K562 (cell line): ENCODE measurements around the gene RNPEP. TPM values are rescaled to one million over a fixed set of nuclear protein-coding genes. Genes with fewer than 3 reads are reported as not detected.

ENCODE experiments used
- ATF1 ChIP-seq, 2 experiments: fragments of 450-650 bp in 1 of 2; IDR thresholded peaks; 2 replicates each; pipeline ENCODE4 v1.6.1; 2016; ENCODE audit warnings: missing compliant biosample characterization in 1 of 2, missing genetic modification characterization in 1 of 2
- CHD2 ChIP-seq: IDR thresholded peaks from 2 replicates; pipeline ENCODE4 v1.6.1; 2011; ENCODE audit warnings: low read depth, low read length
- DACH1 ChIP-seq: fragments of 450-650 bp; IDR thresholded peaks from 2 replicates; pipeline ENCODE4 v1.6.1; 2018; ENCODE audit not compliant: partially characterized antibody
- EHMT2 ChIP-seq: fragments of 450-650 bp; IDR thresholded peaks from 2 replicates; pipeline ENCODE4 v1.6.1; 2018; ENCODE audit warnings: antibody characterized with exemption
- ELF1 ChIP-seq: fragments of 200-800 bp; sonication (Bioruptor generic); IDR thresholded peaks from 2 replicates; pipeline ENCODE4 v1.6.1; 2016; ENCODE audit warnings: missing genetic modification characterization, missing compliant biosample characterization
- EP400 ChIP-seq: fragments of 450-650 bp; IDR thresholded peaks from 2 replicates; pipeline ENCODE4 v1.6.1; 2017; ENCODE audit warnings: antibody characterized with exemption, mild to moderate bottlenecking, moderate library complexity
- FOSL1 ChIP-seq: fragments of 200-800 bp; sonication (Bioruptor generic); conservative IDR thresholded peaks from 2 replicates; pipeline ENCODE4 v1.6.1; 2016; ENCODE audit warnings: missing genetic modification characterization, missing compliant biosample characterization
- FOXJ3 ChIP-seq: sonication (generic); formaldehyde crosslinking; IDR thresholded peaks from 2 replicates; pipeline ENCODE4 v1.4.0; 2020; ENCODE audit warnings: mild to moderate bottlenecking, missing genetic modification reagents
- JUND ChIP-seq, 2 experiments: IDR thresholded peaks; 2 replicates in 1 of 2; 3 replicates in 1 of 2; pipeline ENCODE4 v1.6.1; 2011; ENCODE audit warnings: borderline replicate concordance in 2 of 2, low read depth in 2 of 2, low read length in 2 of 2, improper control_type of control experiment in 1 of 2, missing biosample characterization in 1 of 2, missing genetic modification characterization in 1 of 2, missing genetic modification reagents in 1 of 2
- MCM3 ChIP-seq: fragments of 450-650 bp; IDR thresholded peaks from 2 replicates; pipeline ENCODE4 v1.6.1; 2016
- PCBP2 ChIP-seq: fragments of 200-400 bp; formaldehyde crosslinking; IDR thresholded peaks from 2 replicates; pipeline ENCODE4 v1.6.1; 2018; ENCODE audit warnings: low read length, low read depth, mild to moderate bottlenecking, moderate library complexity; ENCODE audit not compliant: poor library complexity, severe bottlenecking
- PHF20 ChIP-seq: fragments of 450-650 bp; IDR thresholded peaks from 2 replicates; pipeline ENCODE4 v1.6.1; 2018; ENCODE audit not compliant: partially characterized antibody
- PHF21A ChIP-seq: fragments of 450-650 bp; IDR thresholded peaks from 2 replicates; pipeline ENCODE4 v1.6.1; 2017; ENCODE audit warnings: low read depth, borderline replicate concordance
- PRMT5 ChIP-seq: sonication (generic); formaldehyde crosslinking; IDR thresholded peaks from 2 replicates; pipeline ENCODE4 v1.5.0; 2020; ENCODE audit warnings: missing genetic modification reagents
- RNF2 ChIP-seq: sonication (generic); IDR thresholded peaks from 2 replicates; pipeline ENCODE4 v1.6.1; 2016
- ZKSCAN3 ChIP-seq: fragments of 250-450 bp; sonication (Bioruptor Pico); IDR thresholded peaks from 2 replicates; pipeline ENCODE4 v1.4.0; 2020
- ZNF133 ChIP-seq: fragments of 250-450 bp; sonication (Bioruptor Pico); IDR thresholded peaks from 2 replicates; pipeline ENCODE4 v1.4.0; 2020; ENCODE audit warnings: mild to moderate bottlenecking
- polyA plus RNA-seq, 8 experiments: library from polyadenylated mRNA; depleted of rRNA in 4 of 8; stranded (reverse) in 5 of 8; unstranded in 3 of 8; fragments of >200 nt; fragmentation: Nextera tagmentation in 2 of 8; fragmentation: Illumina TruSeq in 1 of 8; extraction: Ambion mirVana in 2 of 8; extraction: Trizol in 1 of 8; gene quantifications; 2 replicates each; pipeline versions ENCODE4 v1.2.1 to v1.2.3, GENCODE V29; 2011 to 2014; ENCODE audit warnings: inconsistent platforms in 1 of 8, missing spikeins in 1 of 8
- total RNA-seq, 7 experiments: library from RNA; depleted of rRNA in 6 of 7; stranded (reverse); fragments of >200 nt in 6 of 7; fragmentation: Illumina TruSeq in 2 of 7; extraction: Trizol in 2 of 7; gene quantifications; 2 replicates each; pipeline versions ENCODE4 v1.2.1 to v1.2.3, GENCODE V29; 2011 to 2021; ENCODE audit warnings: low replicate concordance in 1 of 7
- TF ChIP-seq, protein P1 (sequence below): fragments of 450-650 bp; formaldehyde crosslinking; IDR thresholded peaks from 2 replicates; pipeline ENCODE4 v1.4.0; 2022; ENCODE audit warnings: missing genetic modification characterization
- TF ChIP-seq, protein P2 (sequence below): fragments of 450-650 bp; conservative IDR thresholded peaks from 2 replicates; pipeline ENCODE4 v1.6.1; 2016; ENCODE audit warnings: missing genetic modification characterization, low read depth, mild to moderate bottlenecking, missing compliant biosample characterization, moderate library complexity
- TF ChIP-seq, protein P3 (sequence below): fragments of 200-800 bp; sonication (Bioruptor generic); IDR thresholded peaks from 2 replicates; pipeline ENCODE4 v1.6.1; 2017; ENCODE audit warnings: missing genetic modification characterization, missing compliant biosample characterization
- TF ChIP-seq, protein P4 (sequence below): sonication (generic); formaldehyde crosslinking; IDR thresholded peaks from 2 replicates; pipeline ENCODE4 v1.9.0; 2022; ENCODE audit warnings: mild to moderate bottlenecking, missing genetic modification reagents
- TF ChIP-seq, protein P5 (sequence below), 2 experiments: fragments of 450-650 bp in 1 of 2; sonication (generic) in 1 of 2; formaldehyde crosslinking in 1 of 2; IDR thresholded peaks in 1 of 2; conservative IDR thresholded peaks in 1 of 2; 2 replicates each; pipeline versions ENCODE4 v1.6.1 to v1.8.1; 2016 to 2023; ENCODE audit warnings: mild to moderate bottlenecking in 2 of 2, moderate library complexity in 2 of 2, inconsistent platforms in 1 of 2, missing genetic modification reagents in 1 of 2
- TF ChIP-seq, protein P6 (sequence below): fragments of 250-450 bp; sonication (Bioruptor Pico); IDR thresholded peaks from 2 replicates; pipeline ENCODE4 v1.6.1; 2021; ENCODE audit warnings: mild to moderate bottlenecking

Gene RNPEP
- total and polyA plus RNA-seq, 9 of the 15 experiments (the other 6 are each of a cell fraction or from before 2014, with no cell fraction given): 27.5 to 131 (median 63.4) TPM

DNA sequence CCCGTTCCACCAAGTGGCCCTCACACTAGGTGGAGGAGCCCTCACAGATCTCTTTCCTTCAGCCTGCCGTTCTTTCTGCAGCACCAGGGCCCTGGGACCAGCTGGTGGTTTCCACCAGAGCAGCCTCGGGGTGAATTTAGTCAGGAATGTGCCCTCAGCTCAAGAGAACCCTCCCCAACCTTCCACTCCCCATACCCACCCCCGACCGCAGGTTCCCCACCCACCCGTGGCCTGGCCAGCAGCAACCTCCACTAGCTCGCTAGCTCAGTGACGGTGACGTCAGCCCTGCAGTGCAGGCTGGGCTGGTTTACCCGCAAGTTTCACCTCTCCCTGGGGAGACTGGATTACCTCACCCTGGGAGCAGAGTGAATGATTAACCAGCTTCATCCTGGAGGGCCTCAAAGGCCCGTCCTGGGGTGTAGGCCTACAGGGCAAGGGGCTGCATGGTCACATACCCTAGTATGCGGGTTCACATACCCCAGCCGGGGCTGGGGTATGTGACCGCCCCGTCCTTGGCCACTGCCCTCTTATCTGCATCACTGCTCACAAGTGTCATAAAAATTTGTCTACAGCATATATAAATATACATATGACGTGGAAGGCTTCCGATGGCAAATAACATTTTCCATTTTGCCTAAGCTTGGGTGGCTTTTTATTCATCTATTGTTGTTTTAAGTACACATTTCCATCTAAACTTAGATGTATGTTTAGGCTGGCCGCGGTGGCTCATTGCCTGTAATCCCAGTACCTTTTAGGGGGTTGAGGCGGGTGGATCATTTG, 52.4 kb downstream of the RNPEP start (continued):
- TF ChIP-seq, protein P1, sequence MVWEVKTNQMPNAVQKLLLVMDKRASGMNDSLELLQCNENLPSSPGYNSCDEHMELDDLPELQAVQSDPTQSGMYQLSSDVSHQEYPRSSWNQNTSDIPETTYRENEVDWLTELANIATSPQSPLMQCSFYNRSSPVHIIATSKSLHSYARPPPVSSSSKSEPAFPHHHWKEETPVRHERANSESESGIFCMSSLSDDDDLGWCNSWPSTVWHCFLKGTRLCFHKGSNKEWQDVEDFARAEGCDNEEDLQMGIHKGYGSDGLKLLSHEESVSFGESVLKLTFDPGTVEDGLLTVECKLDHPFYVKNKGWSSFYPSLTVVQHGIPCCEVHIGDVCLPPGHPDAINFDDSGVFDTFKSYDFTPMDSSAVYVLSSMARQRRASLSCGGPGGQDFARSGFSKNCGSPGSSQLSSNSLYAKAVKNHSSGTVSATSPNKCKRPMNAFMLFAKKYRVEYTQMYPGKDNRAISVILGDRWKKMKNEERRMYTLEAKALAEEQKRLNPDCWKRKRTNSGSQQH (CRISPR knock-in tag): no peak
- TF ChIP-seq, protein P2, sequence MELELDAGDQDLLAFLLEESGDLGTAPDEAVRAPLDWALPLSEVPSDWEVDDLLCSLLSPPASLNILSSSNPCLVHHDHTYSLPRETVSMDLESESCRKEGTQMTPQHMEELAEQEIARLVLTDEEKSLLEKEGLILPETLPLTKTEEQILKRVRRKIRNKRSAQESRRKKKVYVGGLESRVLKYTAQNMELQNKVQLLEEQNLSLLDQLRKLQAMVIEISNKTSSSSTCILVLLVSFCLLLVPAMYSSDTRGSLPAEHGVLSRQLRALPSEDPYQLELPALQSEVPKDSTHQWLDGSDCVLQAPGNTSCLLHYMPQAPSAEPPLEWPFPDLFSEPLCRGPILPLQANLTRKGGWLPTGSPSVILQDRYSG (tag): no peak
- no peak for TF ChIP-seq PRMT5 (CRISPR knock-in tag)
- TF ChIP-seq, protein P3, sequence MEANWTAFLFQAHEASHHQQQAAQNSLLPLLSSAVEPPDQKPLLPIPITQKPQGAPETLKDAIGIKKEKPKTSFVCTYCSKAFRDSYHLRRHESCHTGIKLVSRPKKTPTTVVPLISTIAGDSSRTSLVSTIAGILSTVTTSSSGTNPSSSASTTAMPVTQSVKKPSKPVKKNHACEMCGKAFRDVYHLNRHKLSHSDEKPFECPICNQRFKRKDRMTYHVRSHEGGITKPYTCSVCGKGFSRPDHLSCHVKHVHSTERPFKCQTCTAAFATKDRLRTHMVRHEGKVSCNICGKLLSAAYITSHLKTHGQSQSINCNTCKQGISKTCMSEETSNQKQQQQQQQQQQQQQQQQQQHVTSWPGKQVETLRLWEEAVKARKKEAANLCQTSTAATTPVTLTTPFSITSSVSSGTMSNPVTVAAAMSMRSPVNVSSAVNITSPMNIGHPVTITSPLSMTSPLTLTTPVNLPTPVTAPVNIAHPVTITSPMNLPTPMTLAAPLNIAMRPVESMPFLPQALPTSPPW (CRISPR knock-in tag): no peak; the same call in 1 of the 2 replicates
- TF ChIP-seq EHMT2: no peak
- TF ChIP-seq FOXJ3 (CRISPR knock-in tag): no peak
- no peak for TF ChIP-seq ELF1 (tag)
- TF ChIP-seq JUND (IDR thresholded peaks at IDR 0.05; ENCODE audit: borderline replicate concordance, low read depth, low read length): peak; percentile 91
- peak; percentile 87 for TF ChIP-seq JUND (tag; IDR thresholded peaks at IDR 0.05; ENCODE audit: borderline replicate concordance, low read depth, low read length)
- no peak for TF ChIP-seq DACH1
- TF ChIP-seq, protein P4, sequence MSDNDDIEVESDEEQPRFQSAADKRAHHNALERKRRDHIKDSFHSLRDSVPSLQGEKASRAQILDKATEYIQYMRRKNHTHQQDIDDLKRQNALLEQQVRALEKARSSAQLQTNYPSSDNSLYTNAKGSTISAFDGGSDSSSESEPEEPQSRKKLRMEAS (CRISPR knock-in tag): no peak
- no peak for TF ChIP-seq PCBP2
- TF ChIP-seq EP400: no peak
- TF ChIP-seq FOSL1 (tag): peak; percentile 40; the same call in 1 of the 2 replicates
- TF ChIP-seq, protein P5, sequence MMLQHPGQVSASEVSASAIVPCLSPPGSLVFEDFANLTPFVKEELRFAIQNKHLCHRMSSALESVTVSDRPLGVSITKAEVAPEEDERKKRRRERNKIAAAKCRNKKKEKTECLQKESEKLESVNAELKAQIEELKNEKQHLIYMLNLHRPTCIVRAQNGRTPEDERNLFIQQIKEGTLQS (IDR thresholded peaks at IDR 0.05): peak; percentile 92
- TF ChIP-seq, protein P5 (CRISPR knock-in tag; conservative IDR thresholded peaks at IDR 0.05): no peak
- no peak for TF ChIP-seq PHF21A
- no peak for TF ChIP-seq PHF20
- TF ChIP-seq MCM3: no peak
- TF ChIP-seq, protein P6, sequence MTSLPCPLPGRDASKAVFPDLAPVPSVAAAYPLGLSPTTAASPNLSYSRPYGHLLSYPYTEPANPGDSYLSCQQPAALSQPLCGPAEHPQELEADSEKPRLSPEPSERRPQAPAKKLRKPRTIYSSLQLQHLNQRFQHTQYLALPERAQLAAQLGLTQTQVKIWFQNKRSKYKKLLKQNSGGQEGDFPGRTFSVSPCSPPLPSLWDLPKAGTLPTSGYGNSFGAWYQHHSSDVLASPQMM (CRISPR knock-in tag): no peak
- TF ChIP-seq ZNF133 (CRISPR knock-in tag): no peak
- no peak for TF ChIP-seq RNF2
- no peak for TF ChIP-seq ATF1 (CRISPR knock-in tag; IDR thresholded peaks at IDR 0.05)
- TF ChIP-seq ATF1 (tag; IDR thresholded peaks at IDR 0.05): 0 out of 2 replicates have a peak, but pooled peaks have one; percentile 23
- no peak for TF ChIP-seq ZKSCAN3 (CRISPR knock-in tag)
- no peak for TF ChIP-seq CHD2
